ENCODE data around the gene COL23A1.

GRCh38 chr5:178602752-178603151 lies 12.6 kb upstream of the COL23A1 start:
- TF ChIP-seq, protein P1, sequence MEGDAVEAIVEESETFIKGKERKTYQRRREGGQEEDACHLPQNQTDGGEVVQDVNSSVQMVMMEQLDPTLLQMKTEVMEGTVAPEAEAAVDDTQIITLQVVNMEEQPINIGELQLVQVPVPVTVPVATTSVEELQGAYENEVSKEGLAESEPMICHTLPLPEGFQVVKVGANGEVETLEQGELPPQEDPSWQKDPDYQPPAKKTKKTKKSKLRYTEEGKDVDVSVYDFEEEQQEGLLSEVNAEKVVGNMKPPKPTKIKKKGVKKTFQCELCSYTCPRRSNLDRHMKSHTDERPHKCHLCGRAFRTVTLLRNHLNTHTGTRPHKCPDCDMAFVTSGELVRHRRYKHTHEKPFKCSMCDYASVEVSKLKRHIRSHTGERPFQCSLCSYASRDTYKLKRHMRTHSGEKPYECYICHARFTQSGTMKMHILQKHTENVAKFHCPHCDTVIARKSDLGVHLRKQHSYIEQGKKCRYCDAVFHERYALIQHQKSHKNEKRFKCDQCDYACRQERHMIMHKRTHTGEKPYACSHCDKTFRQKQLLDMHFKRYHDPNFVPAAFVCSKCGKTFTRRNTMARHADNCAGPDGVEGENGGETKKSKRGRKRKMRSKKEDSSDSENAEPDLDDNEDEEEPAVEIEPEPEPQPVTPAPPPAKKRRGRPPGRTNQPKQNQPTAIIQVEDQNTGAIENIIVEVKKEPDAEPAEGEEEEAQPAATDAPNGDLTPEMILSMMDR (IDR thresholded peaks at IDR 0.05; ENCODE audit: poor library complexity), result no peak
- TF ChIP-seq EZH2phosphoT487 (IDR thresholded peaks at IDR 0.05; ENCODE audit: low read depth, severe bottlenecking, unreplicated experiment) (no peak), EZH2 (IDR thresholded peaks at IDR 0.05; ENCODE audit: borderline replicate concordance) (no peak)

Data from hepatocyte (in vitro differentiated cells).